GM12878 (cell line): ENCODE data around the gene KCNAB2. TPM values are rescaled to one million over a fixed set of nuclear protein-coding genes. Genes with fewer than 3 reads are reported as not detected.

Source experiments
- ATAC-seq: fragments of 200-7000 bp; cut with Tn5 transposase; 3 replicates; pipeline ENCODE4 v1.9.1; 2020; ENCODE audit warnings: mild to moderate bottlenecking, moderate library complexity
- BruUV-seq: library from RNA; stranded (reverse); fragments of 400-500 nt; replicated peaks from 2 replicates; lab custom pipeline; 2021; lab: Mats Ljungman, UMichigan
- CTCF ChIA-PET: fragments of 300-600 bp; sonication (Branson Sonifier 250); formaldehyde crosslinking; extraction: SDS; loops from one replicate; lab custom pipeline; 2021; ENCODE audit warnings: inconsistent platforms; lab: Yijun Ruan, JAX
- POLR2A ChIA-PET: fragments of 350-600 bp; formaldehyde crosslinking; extraction: SDS; loops from one replicate; lab custom pipeline; 2021; ENCODE audit warnings: inconsistent platforms; lab: Charles Lee
- RAD21 ChIA-PET: fragments of 300-600 bp; sonication (Branson Sonifier 250); formaldehyde crosslinking; loops from one replicate; lab custom pipeline; 2023; ENCODE audit warnings: antibody characterized with exemption; ENCODE audit not compliant: unreplicated experiment; lab: Charles Lee
- SMC1A ChIA-PET: fragments of 300-600 bp; sonication (Branson Sonifier 250); formaldehyde crosslinking; loops from one replicate; lab custom pipeline; 2023; ENCODE audit not compliant: unreplicated experiment, uncharacterized antibody; lab: Charles Lee
- DNase-seq: peaks from one replicate; pipeline ENCODE4 v3.0.0-alpha.2; 2011; ENCODE audit warnings: low read depth, low spot score
- FAIRE-seq: peaks from 3 replicates; lab custom pipeline; 2011; peaks lifted over from hg19 to GRCh38; lab: Jason Lieb, UNC
- H2AFZ ChIP-seq: 2 replicates; pipeline ENCODE4 v1.6.0; 2011; ENCODE audit warnings: low read depth, low read length, control low read depth; ENCODE audit not compliant: control insufficient read depth
- H3K27ac ChIP-seq: 2 replicates; pipeline ENCODE4 v1.5.1; 2011; ENCODE audit warnings: control low read depth; ENCODE audit not compliant: control insufficient read depth, insufficient read depth
- H3K27me3 ChIP-seq, 2 experiments: replicated peaks in 1 of 2; 2 replicates each; pipeline versions ENCODE4 v1.6.0 to v1.6.1; 2011; ENCODE audit warnings: low read length in 1 of 2; ENCODE audit not compliant: control insufficient read depth in 2 of 2, insufficient read depth in 2 of 2
- H3K36me3 ChIP-seq, 2 experiments: 2 replicates each; pipeline ENCODE4 v1.5.1; 2011; ENCODE audit warnings: low read length in 1 of 2; ENCODE audit not compliant: control insufficient read depth in 2 of 2, insufficient read depth in 2 of 2
- H3K4me1 ChIP-seq: 2 replicates; pipeline ENCODE4 v1.6.1; 2011; ENCODE audit warnings: mild to moderate bottlenecking, low read length, moderate library complexity, mixed read lengths; ENCODE audit not compliant: control insufficient read depth, insufficient read depth
- H3K4me2 ChIP-seq: 2 replicates; pipeline ENCODE4 v1.6.0; 2011; ENCODE audit warnings: control low read depth; ENCODE audit not compliant: control insufficient read depth, insufficient read depth
- H3K4me3 ChIP-seq: fragments of 200-600 bp; sonication (generic); 2 replicates; pipeline ENCODE4 v1.5.1; 2016
- H3K79me2 ChIP-seq: 2 replicates; pipeline ENCODE4 v1.6.0; 2011; ENCODE audit warnings: low read length; ENCODE audit not compliant: control insufficient read depth, insufficient read depth
- H3K9ac ChIP-seq: 2 replicates; pipeline ENCODE4 v1.8.0; 2011; ENCODE audit warnings: low read length, control low read depth, mixed read lengths; ENCODE audit not compliant: control insufficient read depth, insufficient read depth
- H3K9me3 ChIP-seq: replicated peaks from 3 replicates; pipeline ENCODE4 v1.5.1; 2011; ENCODE audit warnings: mild to moderate bottlenecking, low read length; ENCODE audit not compliant: control insufficient read depth, insufficient read depth
- H4K20me1 ChIP-seq: 2 replicates; pipeline ENCODE4 v1.6.0; 2011; ENCODE audit not compliant: control insufficient read depth, insufficient read depth
- CHD1 ChIP-seq: IDR thresholded peaks from 2 replicates; pipeline ENCODE4 v1.6.1; 2012; ENCODE audit warnings: low read depth, low read length, improper control_type of control experiment
- FOXK2 ChIP-seq: fragments of 450-650 bp; IDR thresholded peaks from 2 replicates; pipeline ENCODE4 v1.6.1; 2017; ENCODE audit warnings: mild to moderate bottlenecking, moderate library complexity
- HCFC1 ChIP-seq: fragments of 150-350 bp; IDR thresholded peaks from 2 replicates; pipeline ENCODE4 v1.6.1; 2014; ENCODE audit warnings: low read length
- HDAC2 ChIP-seq: fragments of 200-600 bp; sonication (generic); IDR thresholded peaks from 2 replicates; pipeline ENCODE4 v1.6.1; 2017
- HDAC6 ChIP-seq: fragments of 200-600 bp; sonication (generic); IDR thresholded peaks from one replicate; pipeline ENCODE4 v1.8.0; 2017; ENCODE audit warnings: antibody characterized with exemption; ENCODE audit not compliant: unreplicated experiment
- MYC ChIP-seq: IDR thresholded peaks from 2 replicates; pipeline ENCODE4 v1.6.1; 2011; ENCODE audit warnings: mild to moderate bottlenecking, low read length, moderate library complexity, inconsistent platforms; ENCODE audit not compliant: insufficient read depth, insufficient replicate concordance, insufficient read length, severe bottlenecking
- SRF ChIP-seq, 2 experiments: IDR thresholded peaks; 2 replicates each; pipeline ENCODE4 v1.6.1; 2011; ENCODE audit warnings: low read depth in 2 of 2, low read length in 2 of 2, mild to moderate bottlenecking in 1 of 2, moderate library complexity in 1 of 2
- WGBS: methylation state at CpG from one replicate; pipeline ENCODE4 v1.1.6; 2016; ENCODE audit warnings: low lambda C conversion rate; ENCODE audit not compliant: insufficient replicate concordance, insufficient coverage; ENCODE audit errors: missing lambda C conversion rate; 5-methylcytosine and 5-hydroxymethylcytosine counted together
- in situ Hi-C: fragments of 300-500 bp; cut with MboI; formaldehyde crosslinking; loops from 9 replicates; pipeline ENCODE4 v1.14.3; 2018; ENCODE audit warnings: mixed read lengths
- intact Hi-C: fragments of 100-400 bp; cut with micrococcal nuclease; formaldehyde crosslinking; loops from one replicate; pipeline ENCODE4 v1.14.2; 2022; ENCODE audit not compliant: unreplicated experiment
- polyA plus RNA-seq, 11 experiments: library from polyadenylated mRNA; depleted of rRNA in 4 of 11; unstranded in 6 of 11; stranded (reverse) in 5 of 11; fragments of >200 nt; fragmentation: Nextera tagmentation in 4 of 11; fragmentation: Illumina TruSeq in 1 of 11; extraction: Ambion mirVana in 4 of 11; extraction: Trizol in 1 of 11; gene quantifications; 1 replicate in 1 of 11; 2 replicates in 10 of 11; pipeline versions ENCODE4 v1.2.1 to v1.2.3, GENCODE V29; 2011 to 2016; ENCODE audit warnings: inconsistent platforms in 2 of 11, missing spikeins in 2 of 11, low read depth in 1 of 11
- total RNA-seq, 4 experiments: library from RNA; depleted of rRNA in 3 of 4; stranded (reverse); fragments of >200 nt in 3 of 4; fragmentation: Illumina TruSeq in 1 of 4; extraction: Trizol in 1 of 4; gene quantifications; 2 replicates each; pipeline versions ENCODE4 v1.2.1 to v1.2.3, GENCODE V29; 2013 to 2021
- TF ChIP-seq, protein P1 (sequence below): fragments of 450-650 bp; IDR thresholded peaks from 2 replicates; pipeline ENCODE4 v1.6.1; 2017; ENCODE audit warnings: mild to moderate bottlenecking, low read depth, inconsistent platforms; ENCODE audit not compliant: poor library complexity, severe bottlenecking
- TF ChIP-seq, protein P2 (sequence below): IDR thresholded peaks from 2 replicates; pipeline ENCODE4 v1.6.1; 2012; ENCODE audit warnings: low read depth, low read length, improper control_type of control experiment

The KCNAB2 gene
- total and polyA plus RNA-seq, 10 of the 15 experiments (the other 5 are each of a cell fraction or from before 2014, with no cell fraction given) = 2.9 to 123 (median 62.4) TPM

DNA sequence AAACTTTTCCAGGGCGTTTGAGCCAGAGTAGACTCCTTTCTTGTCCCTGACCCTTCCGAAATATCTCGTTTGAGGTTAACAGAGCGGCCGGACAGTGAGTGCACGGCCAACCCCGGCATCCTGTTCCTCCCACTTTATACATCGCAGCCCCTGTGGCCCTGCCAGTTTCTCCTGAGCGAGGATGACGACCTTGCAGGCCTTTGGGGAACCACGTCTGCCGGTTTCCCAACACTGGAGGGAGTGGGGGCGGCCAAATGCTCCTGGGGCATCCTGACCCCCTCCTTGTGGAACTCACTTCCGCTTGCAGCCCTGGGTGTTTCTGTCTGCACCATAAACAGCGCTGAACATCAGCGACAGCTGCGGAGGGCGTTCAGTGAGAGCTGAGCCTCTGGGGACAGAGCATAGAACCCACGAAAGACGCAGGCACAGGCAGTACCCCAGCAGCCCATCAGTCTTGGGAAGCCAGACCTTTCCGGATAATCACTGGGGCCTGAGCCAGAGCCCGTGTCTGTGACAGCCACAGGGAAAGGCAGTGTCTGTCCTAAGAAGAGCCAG is 4.8 kb upstream of the KCNAB2 start:
- RAD21 ChIA-PET = no interaction called here
- FAIRE-seq = no peak
- TF ChIP-seq, protein P1, sequence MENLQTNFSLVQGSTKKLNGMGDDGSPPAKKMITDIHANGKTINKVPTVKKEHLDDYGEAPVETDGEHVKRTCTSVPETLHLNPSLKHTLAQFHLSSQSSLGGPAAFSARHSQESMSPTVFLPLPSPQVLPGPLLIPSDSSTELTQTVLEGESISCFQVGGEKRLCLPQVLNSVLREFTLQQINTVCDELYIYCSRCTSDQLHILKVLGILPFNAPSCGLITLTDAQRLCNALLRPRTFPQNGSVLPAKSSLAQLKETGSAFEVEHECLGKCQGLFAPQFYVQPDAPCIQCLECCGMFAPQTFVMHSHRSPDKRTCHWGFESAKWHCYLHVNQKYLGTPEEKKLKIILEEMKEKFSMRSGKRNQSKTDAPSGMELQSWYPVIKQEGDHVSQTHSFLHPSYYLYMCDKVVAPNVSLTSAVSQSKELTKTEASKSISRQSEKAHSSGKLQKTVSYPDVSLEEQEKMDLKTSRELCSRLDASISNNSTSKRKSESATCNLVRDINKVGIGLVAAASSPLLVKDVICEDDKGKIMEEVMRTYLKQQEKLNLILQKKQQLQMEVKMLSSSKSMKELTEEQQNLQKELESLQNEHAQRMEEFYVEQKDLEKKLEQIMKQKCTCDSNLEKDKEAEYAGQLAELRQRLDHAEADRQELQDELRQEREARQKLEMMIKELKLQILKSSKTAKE = no peak
- TF ChIP-seq CHD1 = no peak
- TF ChIP-seq, protein P2, sequence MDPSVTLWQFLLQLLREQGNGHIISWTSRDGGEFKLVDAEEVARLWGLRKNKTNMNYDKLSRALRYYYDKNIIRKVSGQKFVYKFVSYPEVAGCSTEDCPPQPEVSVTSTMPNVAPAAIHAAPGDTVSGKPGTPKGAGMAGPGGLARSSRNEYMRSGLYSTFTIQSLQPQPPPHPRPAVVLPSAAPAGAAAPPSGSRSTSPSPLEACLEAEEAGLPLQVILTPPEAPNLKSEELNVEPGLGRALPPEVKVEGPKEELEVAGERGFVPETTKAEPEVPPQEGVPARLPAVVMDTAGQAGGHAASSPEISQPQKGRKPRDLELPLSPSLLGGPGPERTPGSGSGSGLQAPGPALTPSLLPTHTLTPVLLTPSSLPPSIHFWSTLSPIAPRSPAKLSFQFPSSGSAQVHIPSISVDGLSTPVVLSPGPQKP = no peak
- TF ChIP-seq SRF (IDR thresholded peaks at IDR 0.05; ENCODE audit: low read depth in 2 of 2, low read length in 2 of 2) = no peak
- TF ChIP-seq FOXK2 = no peak
- TF ChIP-seq HDAC6 = no peak
- TF ChIP-seq MYC = no peak
- TF ChIP-seq HDAC2 = no peak
- TF ChIP-seq HCFC1 = no peak
- TF ChIP-seq, all 136 proteins: peak for 0
- Histone ChIP-seq H3K79me2 (peaks cover 5% of the 10 kb centered on the region), H2AFZ (no peak overlapping the region), H3K4me2 (no peak overlapping the region), H3K27ac (no peak overlapping the region), H3K4me1 (peaks cover 7% of the 10 kb centered on the region), H4K20me1 (no peaks in the 10 kb centered on the region; the same call in none of the 2 replicates), H3K9ac (no peak overlapping the region), H3K36me3 (peaks cover 18 to 40% of the 10 kb centered on the region in 2 experiments), H3K4me3 (no peak overlapping the region), H3K27me3 (no peaks in the 10 kb centered on the region), H3K9me3 (no peaks in the 10 kb centered on the region)
- 96% methylated on average over 21 of the region's 22 CpGs for WGBS
- ATAC-seq (no peak), DNase-seq (no peak)
- in situ Hi-C loops (no loop called here), intact Hi-C loops (no loop called here)
- ChIA-PET SMC1A (interaction anchor here (0.5 kb wide), 1 partner anchor 133 kb away, joined by 3 read pairs; no protein-coding TSS in a partner anchor), CTCF (interaction anchor here (1.0 kb wide), 1 partner anchor 8 kb away, joined by 4 read pairs; no protein-coding TSS in a partner anchor), POLR2A (no interaction called here)
- BruUV-seq = no TSS peak
